Activated gamma-delta T cell treated with Interleukin-2 at 50 U/mL for 16 hours (primary cell): ENCODE data around the gene RASSF8.

Source experiments
- DNase-seq: peaks from one replicate; pipeline ENCODE4 v3.0.0-alpha.2; 2020

RASSF8 gene

DNA sequence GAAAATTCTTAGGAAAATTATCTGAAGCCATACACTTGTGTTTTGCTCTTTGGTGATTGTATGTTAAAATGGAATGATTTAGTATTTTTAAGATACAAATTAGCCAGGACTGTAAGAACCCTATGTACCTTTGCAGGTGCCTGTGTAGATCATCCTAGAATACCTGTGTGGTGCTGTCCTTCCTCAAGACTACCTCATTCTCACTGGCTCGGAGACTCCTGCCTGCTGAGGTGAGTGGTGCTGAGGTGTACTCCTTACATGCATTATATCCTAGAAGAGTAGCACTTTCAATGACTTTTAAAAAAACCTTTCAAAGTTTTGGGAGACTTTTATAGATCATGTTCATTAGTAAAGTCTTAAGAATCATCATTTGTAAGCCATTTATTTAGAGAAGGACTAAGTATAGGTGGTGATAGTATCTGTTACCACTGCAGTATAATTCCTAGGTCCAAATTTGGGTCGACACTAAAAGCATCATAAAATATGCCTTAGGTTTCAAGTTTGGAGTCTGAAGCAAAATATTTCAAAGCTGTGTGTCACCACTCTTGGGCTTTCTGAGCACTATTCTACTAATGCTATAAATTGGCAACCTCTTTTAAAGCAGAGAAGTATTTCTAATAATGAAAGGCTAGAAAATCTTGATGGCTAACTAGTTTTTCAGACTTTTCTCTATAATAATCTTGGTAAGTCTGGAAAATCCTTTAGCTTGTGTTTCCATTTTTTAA, 36.6 kb downstream of the RASSF8 start:
- no peak for DNase-seq

- no peak for DNase-seq
Measured at GRCh38 chr12:25995906-25996305, 37.4 kb downstream of the RASSF8 start.

DNA sequence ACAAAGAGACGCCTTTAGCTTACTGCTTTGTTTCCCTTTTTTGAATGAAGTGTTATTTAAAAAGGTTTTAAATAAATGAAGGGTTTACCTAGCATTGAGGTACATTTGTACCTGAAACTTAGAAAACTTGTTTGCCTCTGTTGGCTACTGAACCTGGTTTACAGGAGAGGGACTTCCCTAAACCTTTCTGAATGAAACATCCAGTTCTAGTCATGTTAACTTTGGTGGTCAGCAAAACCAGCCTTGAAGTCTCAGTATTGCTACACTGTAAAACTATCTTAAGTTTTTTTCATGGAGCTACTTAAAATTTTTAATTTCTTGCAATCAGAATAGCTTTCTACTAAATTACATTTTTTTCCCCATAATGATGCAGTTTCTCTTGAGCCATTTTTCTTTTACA, 38.2 kb downstream of the RASSF8 start:
- no peak for DNase-seq

GRCh38 chr12:25997201-25997963, 38.9 kb downstream of the RASSF8 start:
- no peak for DNase-seq

- DNase-seq: no peak
Measured at GRCh38 chr12:26000898-26001297, 42.4 kb downstream of the RASSF8 start.

DNA sequence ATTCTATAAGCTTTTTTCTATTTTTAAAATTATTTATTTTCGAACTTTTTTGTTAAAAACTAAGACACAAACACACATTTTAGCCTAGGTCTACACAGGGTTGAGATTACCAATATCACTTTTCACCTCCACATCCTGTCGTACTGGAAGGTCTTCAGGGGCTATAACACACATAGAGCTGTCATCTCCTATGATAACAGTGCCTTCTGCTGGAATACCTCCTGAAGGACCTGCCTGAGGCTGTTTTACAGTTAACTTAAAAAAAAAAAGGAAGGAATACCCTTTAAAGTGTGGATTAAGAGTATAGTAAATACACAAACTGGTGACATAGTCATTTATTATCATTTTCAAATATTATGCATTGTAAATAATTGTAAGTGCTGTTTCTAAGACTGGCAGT, 43.0 kb downstream of the RASSF8 start:
- DNase-seq: no peak

DNA sequence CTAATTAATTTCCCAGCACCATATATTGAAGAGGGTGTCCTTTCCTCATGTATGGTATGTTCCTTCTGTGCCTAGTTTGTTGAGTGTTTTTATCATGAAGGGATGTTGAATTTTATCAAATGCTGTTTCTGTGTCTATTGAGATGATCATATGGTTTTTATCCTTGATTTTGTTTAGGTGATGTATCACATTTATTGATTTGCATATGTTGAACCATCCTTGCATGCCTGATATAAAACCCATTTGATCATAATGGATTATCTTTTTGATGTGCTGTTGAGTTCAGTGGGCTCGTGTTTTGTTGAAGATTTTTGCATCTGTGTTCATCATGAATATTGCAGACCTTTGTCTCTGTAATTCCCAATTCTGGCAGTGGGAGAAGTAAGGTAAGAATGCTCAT, 44.6 kb downstream of the RASSF8 start:
- no peak for DNase-seq

DNA sequence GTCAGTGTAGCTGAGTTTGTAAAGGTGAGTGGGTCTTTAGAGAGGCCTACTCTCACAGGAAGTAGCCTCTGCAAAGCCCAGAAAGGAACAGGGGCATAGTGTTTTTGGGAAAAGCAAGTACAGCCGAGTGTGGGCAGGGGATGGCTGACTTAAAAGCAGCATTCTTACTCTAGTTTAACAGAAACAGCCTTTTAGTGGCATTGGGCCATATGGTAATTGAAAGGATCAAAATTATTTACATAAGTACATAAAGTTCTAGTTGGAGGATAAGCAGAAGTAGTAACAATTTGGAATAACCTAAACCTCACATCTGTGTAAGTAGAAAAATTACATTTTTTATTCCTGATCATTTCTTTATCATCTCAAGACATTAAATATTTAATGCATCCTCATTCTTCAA, 49.1 kb downstream of the RASSF8 start:
- no peak for DNase-seq

DNA sequence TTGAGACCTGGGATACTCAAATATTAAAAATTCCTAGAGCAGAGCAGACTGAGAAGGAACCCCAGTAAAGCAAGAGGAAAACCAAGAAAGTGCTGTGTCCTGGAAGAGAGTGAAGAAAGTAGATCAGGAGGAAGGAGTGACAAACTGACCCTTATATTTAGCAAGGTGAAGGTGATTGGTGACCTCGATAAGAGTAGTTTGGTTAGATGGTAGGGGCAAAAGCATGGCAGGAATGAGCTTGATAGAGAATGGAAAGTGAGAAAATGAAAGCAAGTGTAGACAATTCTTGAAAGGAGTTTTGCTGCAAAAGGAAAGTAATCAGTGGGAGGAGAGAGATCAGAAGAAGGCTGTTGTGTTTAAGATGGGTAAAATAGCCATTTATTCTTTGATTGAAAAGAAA, 51.1 kb downstream of the RASSF8 start:
- DNase-seq: no peak

- no peak for DNase-seq
Measured at GRCh38 chr12:26010293-26010821, 51.9 kb downstream of the RASSF8 start.

- DNase-seq: no peak
Measured at GRCh38 chr12:26011099-26011498, 52.6 kb downstream of the RASSF8 start.

DNA sequence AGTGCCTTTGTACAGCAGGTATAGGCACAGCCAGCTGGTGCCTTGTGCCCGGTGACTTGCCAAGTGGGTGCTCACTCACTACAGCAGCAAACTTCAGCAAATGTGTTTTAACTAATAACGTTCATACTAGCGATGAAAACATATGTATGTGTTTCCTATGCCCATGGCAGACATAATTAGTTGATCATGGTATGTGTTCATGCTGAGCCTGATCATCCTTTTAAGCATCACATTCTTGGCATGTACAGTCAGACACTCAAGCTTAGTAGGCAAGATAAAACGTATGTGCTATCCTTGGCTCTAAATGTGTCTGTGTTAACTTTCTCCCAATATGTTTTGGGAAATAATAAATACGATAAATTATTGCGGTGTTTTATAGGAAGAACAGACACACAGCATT, 55.6 kb downstream of the RASSF8 start:
- DNase-seq: no peak

DNA sequence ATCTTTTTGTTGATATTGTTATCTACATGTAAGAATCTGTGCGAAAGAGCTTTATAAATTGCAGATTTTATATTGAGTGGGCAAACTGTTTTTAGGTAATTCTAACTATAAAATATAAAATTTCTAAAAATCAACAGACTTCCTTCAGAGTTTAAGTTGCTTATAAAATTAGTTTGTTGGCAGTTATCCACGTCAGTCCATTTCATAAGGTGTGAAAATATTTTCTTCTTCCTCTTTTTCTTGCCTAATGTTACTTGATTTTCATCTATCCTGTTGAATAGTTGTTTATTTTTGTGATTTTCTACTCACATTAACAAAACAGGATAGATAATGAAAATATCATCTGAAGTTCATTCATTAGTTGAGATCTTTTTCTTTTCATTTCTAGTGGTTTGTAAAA, 58.0 kb downstream of the RASSF8 start:
- no peak for DNase-seq

- DNase-seq: no peak
Measured at GRCh38 chr12:26017484-26018211, 59.2 kb downstream of the RASSF8 start.

- no peak for DNase-seq
Measured at GRCh38 chr12:26018926-26019325, 60.4 kb downstream of the RASSF8 start.

GRCh38 chr12:26021534-26021933, 63.1 kb downstream of the RASSF8 start:
- no peak for DNase-seq

DNA sequence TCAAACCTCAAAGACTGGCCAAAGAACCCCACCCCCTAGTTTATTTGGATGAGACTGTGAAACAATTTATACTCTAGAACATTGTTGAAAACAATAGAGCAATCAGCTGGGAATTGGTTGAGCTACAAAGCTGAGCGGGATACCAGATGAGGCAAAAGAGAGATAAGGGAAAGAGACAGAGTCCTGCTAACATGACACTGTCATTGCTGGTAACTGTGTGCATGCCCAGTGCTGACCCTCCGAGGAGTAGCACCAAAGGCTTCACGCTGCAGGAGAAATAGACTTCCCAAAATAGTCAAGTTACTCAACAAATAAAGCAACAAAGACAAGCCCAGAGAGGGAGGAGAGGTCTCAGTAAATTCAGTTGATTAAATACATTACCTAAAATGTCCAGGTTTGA, 63.6 kb downstream of the RASSF8 start:
- no peak for DNase-seq

DNA sequence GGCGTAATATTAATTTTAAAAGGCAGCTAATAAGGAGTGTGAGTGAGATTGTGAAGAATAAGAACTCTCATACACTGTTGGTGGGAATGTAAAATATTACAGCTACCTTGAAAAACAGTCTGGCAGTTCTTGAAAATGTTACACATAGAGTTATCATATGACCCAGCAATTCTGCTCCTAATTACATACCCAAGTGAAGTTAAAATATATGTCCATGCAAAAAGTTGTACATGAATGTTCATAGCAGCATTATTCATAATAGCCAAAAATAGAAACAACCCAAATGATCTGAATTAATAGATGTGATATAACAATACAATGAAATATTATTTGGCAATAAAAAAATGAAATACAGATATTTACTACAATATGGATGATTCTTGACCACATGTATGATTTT, 68.2 kb downstream of the RASSF8 start:
- DNase-seq: no peak

DNA sequence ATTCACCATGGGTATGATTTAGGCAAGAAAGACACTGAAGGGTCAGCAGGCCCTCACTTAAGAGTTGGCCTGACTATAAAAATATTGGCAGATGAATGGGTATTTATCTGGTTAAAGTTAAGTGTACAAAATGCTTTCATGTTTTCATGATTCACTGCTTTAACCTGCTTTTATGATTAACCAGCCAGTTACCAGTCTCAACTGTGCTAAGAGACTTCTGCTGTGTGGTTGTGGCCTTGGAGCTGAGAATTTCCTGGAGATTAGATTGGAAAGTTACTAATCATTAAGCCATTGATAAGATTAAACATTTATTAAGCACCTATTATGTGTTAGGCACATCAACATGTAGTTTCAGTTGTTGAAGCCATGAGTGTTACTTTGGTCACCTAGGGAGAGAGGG, 68.9 kb downstream of the RASSF8 start:
- no peak for DNase-seq

DNA sequence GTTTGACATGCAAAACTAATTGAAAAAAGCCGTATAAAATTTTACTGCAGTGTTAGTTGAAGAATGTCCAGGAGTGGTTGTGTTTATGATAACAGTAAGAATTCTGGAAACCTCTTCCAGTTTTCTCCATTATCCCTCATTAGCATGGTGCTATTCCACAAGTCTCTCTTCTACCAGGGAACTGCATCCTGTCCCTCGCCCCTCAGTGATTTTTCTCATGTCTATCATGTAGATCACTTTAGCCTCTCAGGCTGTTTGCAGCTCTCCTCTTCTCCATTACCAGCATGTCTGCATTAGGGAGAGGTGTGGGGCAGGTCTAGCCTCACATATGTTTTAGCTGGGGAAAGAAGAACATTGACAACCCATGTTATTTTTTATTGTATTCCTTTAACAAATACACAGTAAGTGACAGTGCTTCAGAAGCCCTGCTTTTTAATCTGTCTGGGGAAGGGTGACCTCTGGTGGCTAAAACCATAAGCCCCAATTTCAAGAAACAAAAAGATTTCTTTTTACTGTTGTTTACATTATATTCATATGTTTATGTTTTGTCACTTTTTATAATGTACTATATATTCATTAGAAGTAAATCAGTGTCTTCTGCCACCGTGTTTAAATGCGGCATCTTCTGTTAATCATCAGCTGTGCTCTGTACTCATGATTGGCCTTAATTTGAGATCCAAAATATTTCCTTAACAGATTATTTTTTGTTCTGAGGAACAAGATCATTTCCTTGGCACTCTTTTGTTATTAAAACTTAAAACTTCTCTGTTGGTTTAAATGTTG, 70.7 kb downstream of the RASSF8 start:
- DNase-seq: no peak

DNA sequence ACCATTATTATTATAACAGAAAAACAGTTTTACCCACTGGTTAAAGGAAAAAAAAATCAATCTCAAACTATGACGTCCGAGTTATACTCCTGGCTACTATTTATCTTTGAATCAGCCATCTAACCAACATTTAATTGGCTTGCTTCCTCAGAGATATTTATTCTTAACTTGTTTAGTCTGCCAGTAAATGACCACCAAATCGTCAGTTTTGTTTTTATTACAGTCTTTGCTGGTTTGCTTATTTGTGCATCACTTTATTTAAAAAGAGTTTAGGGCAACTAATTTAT, 71.2 kb downstream of the RASSF8 start:
- DNase-seq: no peak

- DNase-seq: no peak
Measured at GRCh38 chr12:26030371-26030770, 71.9 kb downstream of the RASSF8 start.

- DNase-seq: no peak
Measured at GRCh38 chr12:26031318-26031717, 72.8 kb downstream of the RASSF8 start.
